HepG2 (cell line): Measurements from ENCODE around the gene RRP12. TPM values are rescaled to one million over a fixed set of nuclear protein-coding genes. Genes with fewer than 3 reads are reported as not detected.

Source experiments
- AGO2 ChIP-seq: fragments of 200-400 bp; formaldehyde crosslinking; optimal IDR thresholded peaks from 2 replicates; pipeline ENCODE3; 2017; ENCODE audit warnings: mild to moderate bottlenecking, low read depth, low read length, moderate library complexity
- AKAP8 ChIP-seq: sonication (generic); formaldehyde crosslinking; IDR thresholded peaks from 2 replicates; pipeline ENCODE4 v1.5.1; 2020; ENCODE audit warnings: mild to moderate bottlenecking, missing genetic modification reagents
- EEA1 ChIP-seq: sonication (generic); formaldehyde crosslinking; IDR thresholded peaks from 2 replicates; pipeline ENCODE4 v1.5.1; 2020; ENCODE audit warnings: mild to moderate bottlenecking, missing genetic modification reagents, borderline replicate concordance
- ETS1 ChIP-seq: sonication (generic); formaldehyde crosslinking; IDR thresholded peaks from 2 replicates; pipeline ENCODE4 v1.4.0; 2020; ENCODE audit warnings: missing genetic modification reagents
- HOMEZ ChIP-seq: IDR thresholded peaks from 2 replicates; pipeline ENCODE4 v1.6.1; 2016; ENCODE audit warnings: low read depth
- MIER2 ChIP-seq: IDR thresholded peaks from 2 replicates; pipeline ENCODE4 v1.6.1; 2016; ENCODE audit warnings: missing biosample characterization, missing genetic modification reagents
- MTA1 ChIP-seq: sonication (generic); formaldehyde crosslinking; IDR thresholded peaks from 2 replicates; pipeline ENCODE4 v1.4.0; 2020; ENCODE audit warnings: missing genetic modification reagents, mild to moderate bottlenecking, borderline replicate concordance
- PRPF4 ChIP-seq: fragments of 200-400 bp; formaldehyde crosslinking; IDR thresholded peaks from 2 replicates; pipeline ENCODE4 v1.6.1; 2016; ENCODE audit warnings: low read length, low read depth; ENCODE audit not compliant: poor library complexity, severe bottlenecking
- SP4 ChIP-seq: sonication (generic); formaldehyde crosslinking; IDR thresholded peaks from 2 replicates; pipeline ENCODE4 v1.8.1; 2023; ENCODE audit warnings: mild to moderate bottlenecking, missing genetic modification reagents
- XBP1 ChIP-seq: sonication (generic); formaldehyde crosslinking; IDR thresholded peaks from 2 replicates; pipeline ENCODE4 v1.5.0; 2020; ENCODE audit warnings: missing genetic modification reagents
- ZFP41 ChIP-seq: sonication (generic); formaldehyde crosslinking; IDR thresholded peaks from 2 replicates; pipeline ENCODE4 v1.4.0; 2020; ENCODE audit warnings: mild to moderate bottlenecking, missing genetic modification reagents, borderline replicate concordance
- ZKSCAN8 ChIP-seq: IDR thresholded peaks from 2 replicates; pipeline ENCODE4 v1.6.1; 2016; ENCODE audit warnings: borderline replicate concordance, missing genetic modification reagents, missing compliant biosample characterization
- ZMYM3 ChIP-seq: sonication (generic); formaldehyde crosslinking; IDR thresholded peaks from 2 replicates; pipeline ENCODE4 v1.5.1; 2020; ENCODE audit warnings: mild to moderate bottlenecking, missing genetic modification reagents
- ZNF276 ChIP-seq: sonication (generic); formaldehyde crosslinking; IDR thresholded peaks from 2 replicates; pipeline ENCODE4 v1.4.0; 2020; ENCODE audit warnings: mild to moderate bottlenecking, low read depth, missing genetic modification reagents
- ZNF350 ChIP-seq: sonication (generic); formaldehyde crosslinking; IDR thresholded peaks from 2 replicates; pipeline ENCODE4 v1.4.0; 2020; ENCODE audit warnings: mild to moderate bottlenecking, low read depth, missing genetic modification reagents, borderline replicate concordance
- ZNF513 ChIP-seq: sonication (generic); formaldehyde crosslinking; conservative IDR thresholded peaks from 2 replicates; pipeline ENCODE4 v1.5.0; 2020; ENCODE audit warnings: missing genetic modification reagents
- ZNF616 ChIP-seq: sonication (generic); formaldehyde crosslinking; IDR thresholded peaks from 2 replicates; pipeline ENCODE4 v1.5.0; 2020; ENCODE audit warnings: low read depth, mild to moderate bottlenecking, missing genetic modification reagents
- ZSCAN22 ChIP-seq: sonication (generic); formaldehyde crosslinking; IDR thresholded peaks from 2 replicates; pipeline ENCODE4 v1.4.0; 2020; ENCODE audit warnings: mild to moderate bottlenecking, missing genetic modification reagents
- polyA plus RNA-seq, 8 experiments: library from polyadenylated mRNA; depleted of rRNA in 3 of 8; stranded (reverse) in 7 of 8; unstranded in 1 of 8; fragments of >200 nt; fragmentation: Illumina TruSeq in 4 of 8; extraction: Trizol in 4 of 8; gene quantifications; 2 replicates each; pipeline versions ENCODE4 v1.2.1 to v1.2.3, GENCODE V29; 2011 to 2016; ENCODE audit warnings: low read depth in 4 of 8, missing spikeins in 1 of 8, mixed read lengths in 1 of 8; ENCODE audit not compliant: insufficient read depth in 1 of 8
- total RNA-seq, 5 experiments: library from RNA; depleted of rRNA; stranded (reverse); fragments of >200 nt; fragmentation: Illumina TruSeq; extraction: Trizol; gene quantifications; 2 replicates each; pipeline ENCODE4 v1.2.3, GENCODE V29; 2016; ENCODE audit warnings: low read depth in 1 of 5
- TF ChIP-seq, protein P1 (sequence below): sonication (generic); formaldehyde crosslinking; conservative IDR thresholded peaks from 2 replicates; pipeline ENCODE4 v1.4.0; 2020; ENCODE audit warnings: missing genetic modification reagents
- TF ChIP-seq, protein P2 (sequence below): sonication (generic); formaldehyde crosslinking; IDR thresholded peaks from 2 replicates; pipeline ENCODE4 v1.4.0; 2020; ENCODE audit warnings: mild to moderate bottlenecking, missing genetic modification reagents

RRP12 gene
- total and polyA plus RNA-seq, 2 of the 13 experiments (the other 11 are each of a cell fraction or from before 2014, with no cell fraction given) = 13.2 to 39.4 TPM

DNA sequence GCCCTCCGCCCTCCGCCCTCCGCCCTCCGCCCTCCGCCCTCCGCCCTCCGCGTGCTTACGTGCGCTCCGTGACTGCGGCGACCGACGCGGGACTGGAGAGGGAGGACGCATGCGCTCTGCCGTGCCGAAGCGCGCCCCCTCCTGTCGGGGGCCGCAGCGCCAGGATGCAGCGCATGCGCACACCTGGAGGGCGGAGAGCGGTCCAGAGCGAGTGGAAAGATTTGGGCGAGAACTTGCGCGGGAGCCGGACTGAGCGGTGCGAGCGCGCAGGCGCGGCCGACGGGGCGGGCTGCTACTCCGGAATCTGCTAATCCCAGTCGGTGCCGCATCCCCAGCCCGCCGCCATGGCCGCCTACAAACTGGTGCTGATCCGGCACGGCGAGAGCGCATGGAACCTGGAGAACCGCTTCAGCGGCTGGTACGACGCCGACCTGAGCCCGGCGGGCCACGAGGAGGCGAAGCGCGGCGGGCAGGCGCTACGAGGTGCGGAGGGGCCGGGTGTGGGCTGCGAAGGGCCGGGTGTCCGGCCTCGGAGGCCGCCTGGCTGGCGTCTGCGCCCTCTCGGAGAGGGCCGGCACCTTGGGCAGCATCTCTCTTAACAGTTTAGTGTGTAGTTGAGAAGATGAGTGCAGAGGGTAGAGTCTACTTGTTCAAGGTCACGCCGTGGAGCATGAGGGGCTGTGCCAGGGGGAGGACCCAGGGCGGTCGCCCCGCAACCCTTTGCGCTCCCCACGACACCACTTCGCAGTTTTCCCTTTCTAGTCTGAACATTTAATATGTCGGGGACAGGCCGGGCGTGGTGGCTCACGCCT, 25.0 kb upstream of the RRP12 start, which contains the start of gene PGAM1 (continued):
- TF ChIP-seq PRPF4 (no peak), ZNF616 (CRISPR knock-in tag) (no peak), ZFP41 (CRISPR knock-in tag) (no peak), EEA1 (CRISPR knock-in tag) (0 out of 2 replicates have a peak, but pooled peaks have one; percentile 19), ZNF513 (no peak), ZMYM3 (CRISPR knock-in tag) (no peak; the same call in 1 of the 2 replicates), XBP1 (CRISPR knock-in tag) (no peak), ZKSCAN8 (CRISPR knock-in tag) (no peak), MIER2 (no peak), SP4 (CRISPR knock-in tag) (peak; percentile 50; the same call in 1 of the 2 replicates), ETS1 (CRISPR knock-in tag) (no peak), AKAP8 (CRISPR knock-in tag) (0 out of 2 replicates have a peak, but pooled peaks have one; percentile 48), MTA1 (no peak), ZSCAN22 (CRISPR knock-in tag) (no peak), HOMEZ (CRISPR knock-in tag) (peak; percentile 26; the same call in 1 of the 2 replicates), AGO2 (no peak), ZNF350 (CRISPR knock-in tag) (no peak), ZNF276 (no peak)
- TF ChIP-seq, protein P1, sequence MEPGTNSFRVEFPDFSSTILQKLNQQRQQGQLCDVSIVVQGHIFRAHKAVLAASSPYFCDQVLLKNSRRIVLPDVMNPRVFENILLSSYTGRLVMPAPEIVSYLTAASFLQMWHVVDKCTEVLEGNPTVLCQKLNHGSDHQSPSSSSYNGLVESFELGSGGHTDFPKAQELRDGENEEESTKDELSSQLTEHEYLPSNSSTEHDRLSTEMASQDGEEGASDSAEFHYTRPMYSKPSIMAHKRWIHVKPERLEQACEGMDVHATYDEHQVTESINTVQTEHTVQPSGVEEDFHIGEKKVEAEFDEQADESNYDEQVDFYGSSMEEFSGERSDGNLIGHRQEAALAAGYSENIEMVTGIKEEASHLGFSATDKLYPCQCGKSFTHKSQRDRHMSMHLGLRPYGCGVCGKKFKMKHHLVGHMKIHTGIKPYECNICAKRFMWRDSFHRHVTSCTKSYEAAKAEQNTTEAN (CRISPR knock-in tag) = 0 out of 2 replicates have a peak, but pooled peaks have one; percentile 23
- TF ChIP-seq, protein P2, sequence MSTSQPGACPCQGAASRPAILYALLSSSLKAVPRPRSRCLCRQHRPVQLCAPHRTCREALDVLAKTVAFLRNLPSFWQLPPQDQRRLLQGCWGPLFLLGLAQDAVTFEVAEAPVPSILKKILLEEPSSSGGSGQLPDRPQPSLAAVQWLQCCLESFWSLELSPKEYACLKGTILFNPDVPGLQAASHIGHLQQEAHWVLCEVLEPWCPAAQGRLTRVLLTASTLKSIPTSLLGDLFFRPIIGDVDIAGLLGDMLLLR (CRISPR knock-in tag) = no peak
